MCF 10A (cell line): ENCODE results near the gene SH3TC1. TPM values are rescaled to one million over a fixed set of nuclear protein-coding genes. Genes with fewer than 3 reads are reported as not detected.

Experiments
- BruUV-seq: library from RNA; stranded (reverse); fragments of 400-500 nt; replicated peaks from 2 replicates; lab custom pipeline; 2021; lab: Mats Ljungman, UMichigan
- CTCF ChIA-PET: fragments of 300-600 bp; sonication (Branson Sonifier 250); formaldehyde crosslinking; extraction: SDS; loops from one replicate; lab custom pipeline; 2021; ENCODE audit warnings: antibody characterized with exemption, inconsistent platforms; lab: Yijun Ruan, JAX
- POLR2A ChIA-PET: fragments of 300-600, 350-650 bp; sonication (Branson Sonifier 250); formaldehyde crosslinking; extraction: SDS; loops from one replicate; lab custom pipeline; 2020; ENCODE audit warnings: antibody characterized with exemption, inconsistent platforms; lab: Yijun Ruan, JAX
- DNase-seq: peaks from one replicate; pipeline ENCODE4 v3.0.0-alpha.2; 2018; ENCODE audit not compliant: unreplicated experiment
- H3K27ac Mint-ChIP-seq: one replicate; pipeline ENCODE4 v1.8.0; 2022; ENCODE audit warnings: mild to moderate bottlenecking, low read depth, mixed read lengths; ENCODE audit not compliant: unreplicated experiment
- H3K27me3 Mint-ChIP-seq: one replicate; pipeline ENCODE4 v1.8.0; 2022; ENCODE audit warnings: mixed read lengths; ENCODE audit not compliant: insufficient read depth, unreplicated experiment
- H3K36me3 Mint-ChIP-seq: one replicate; pipeline ENCODE4 v1.8.0; 2022; ENCODE audit warnings: mild to moderate bottlenecking, moderate library complexity, mixed read lengths; ENCODE audit not compliant: insufficient read depth, unreplicated experiment
- H3K4me1 Mint-ChIP-seq: one replicate; pipeline ENCODE4 v1.8.0; 2022; ENCODE audit warnings: mixed read lengths; ENCODE audit not compliant: insufficient read depth, unreplicated experiment
- H3K4me3 Mint-ChIP-seq: one replicate; pipeline ENCODE4 v1.8.0; 2022; ENCODE audit warnings: mild to moderate bottlenecking, moderate library complexity, mixed read lengths; ENCODE audit not compliant: unreplicated experiment
- H3K9me3 Mint-ChIP-seq: one replicate; pipeline ENCODE4 v1.8.0; 2022; ENCODE audit warnings: mixed read lengths; ENCODE audit not compliant: unreplicated experiment
- intact Hi-C: fragments of 100-400 bp; cut with micrococcal nuclease; formaldehyde crosslinking; loops from 2 replicates; pipeline ENCODE4 v1.14.1; 2022
- total RNA-seq: library from RNA; stranded (reverse); gene quantifications from 2 replicates; pipeline ENCODE4 v1.2.3, GENCODE V29; 2022
- TF ChIP-seq, protein P1 (sequence below): fragments of 200-600 bp; IDR thresholded peaks from one replicate; pipeline ENCODE4 v1.8.0; 2022; ENCODE audit warnings: antibody characterized with exemption, mild to moderate bottlenecking; ENCODE audit not compliant: unreplicated experiment

Gene SH3TC1
- total RNA-seq, 1 experiment from 2014 or later, result 28.8 TPM

GRCh38 chr4:8264106-8264505 lies 65.0 kb downstream of the SH3TC1 start:
- ChIA-PET CTCF (interaction anchor here (1.7 kb wide), 1 partner anchor 23 kb away, joined by 9 read pairs; no protein-coding TSS in a partner anchor), POLR2A (no interaction called here)
- peaks cover 13% of the 10 kb centered on the region for H3K27me3 Mint-ChIP-seq
- no peak overlapping the region for H3K4me3 Mint-ChIP-seq
- H3K36me3 Mint-ChIP-seq, result no peaks in the 10 kb centered on the region
- TF ChIP-seq, protein P1, sequence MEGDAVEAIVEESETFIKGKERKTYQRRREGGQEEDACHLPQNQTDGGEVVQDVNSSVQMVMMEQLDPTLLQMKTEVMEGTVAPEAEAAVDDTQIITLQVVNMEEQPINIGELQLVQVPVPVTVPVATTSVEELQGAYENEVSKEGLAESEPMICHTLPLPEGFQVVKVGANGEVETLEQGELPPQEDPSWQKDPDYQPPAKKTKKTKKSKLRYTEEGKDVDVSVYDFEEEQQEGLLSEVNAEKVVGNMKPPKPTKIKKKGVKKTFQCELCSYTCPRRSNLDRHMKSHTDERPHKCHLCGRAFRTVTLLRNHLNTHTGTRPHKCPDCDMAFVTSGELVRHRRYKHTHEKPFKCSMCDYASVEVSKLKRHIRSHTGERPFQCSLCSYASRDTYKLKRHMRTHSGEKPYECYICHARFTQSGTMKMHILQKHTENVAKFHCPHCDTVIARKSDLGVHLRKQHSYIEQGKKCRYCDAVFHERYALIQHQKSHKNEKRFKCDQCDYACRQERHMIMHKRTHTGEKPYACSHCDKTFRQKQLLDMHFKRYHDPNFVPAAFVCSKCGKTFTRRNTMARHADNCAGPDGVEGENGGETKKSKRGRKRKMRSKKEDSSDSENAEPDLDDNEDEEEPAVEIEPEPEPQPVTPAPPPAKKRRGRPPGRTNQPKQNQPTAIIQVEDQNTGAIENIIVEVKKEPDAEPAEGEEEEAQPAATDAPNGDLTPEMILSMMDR, result no peak
- DNase-seq, result no peak
- no TSS peak for BruUV-seq
- intact Hi-C loops, result no loop called here
- H3K27ac Mint-ChIP-seq, result no peak overlapping the region
- H3K4me1 Mint-ChIP-seq, result no peaks in the 10 kb centered on the region
- no peaks in the 10 kb centered on the region for H3K9me3 Mint-ChIP-seq

GRCh38 chr4:8265171-8265929 lies 66.3 kb downstream of the SH3TC1 start:
- H3K27me3 Mint-ChIP-seq, result peaks cover 16% of the 10 kb centered on the region
- intact Hi-C loops, result no loop called here
- no peak overlapping the region for H3K4me3 Mint-ChIP-seq
- no TSS peak for BruUV-seq
- ChIA-PET POLR2A (no interaction called here), CTCF (interaction anchor here (1.0 to 4.0 kb wide), 6 partner anchors 7 to 155 kb away, joined by 3 to 29 read pairs (median 6); no protein-coding TSS in a partner anchor)
- no peak overlapping the region for H3K27ac Mint-ChIP-seq
- no peaks in the 10 kb centered on the region for H3K9me3 Mint-ChIP-seq
- no peak for DNase-seq
- TF ChIP-seq, protein P1, result no peak
- no peaks in the 10 kb centered on the region for H3K4me1 Mint-ChIP-seq
- no peaks in the 10 kb centered on the region for H3K36me3 Mint-ChIP-seq

DNA sequence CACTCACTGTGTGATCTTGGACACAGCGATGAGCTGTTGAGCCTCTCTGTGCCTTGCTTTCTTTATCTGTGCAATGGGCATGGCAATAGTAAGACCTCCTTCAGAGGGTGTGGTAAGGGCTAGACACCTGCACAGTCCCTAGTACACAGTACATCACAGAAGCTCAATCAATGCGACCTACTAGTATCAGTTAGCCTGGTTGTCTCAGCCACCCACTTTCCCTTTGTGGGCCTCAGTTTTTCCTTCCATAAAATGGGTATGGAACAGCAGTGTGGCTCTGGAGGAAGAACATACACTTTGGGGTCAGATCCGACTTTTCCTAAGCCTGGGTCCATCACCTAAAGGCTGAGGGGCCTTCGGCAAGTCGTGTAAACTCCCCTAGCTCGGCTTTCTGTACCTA lies 67.0 kb downstream of the SH3TC1 start:
- intact Hi-C loops, result no loop called here
- TF ChIP-seq, protein P1, result no peak
- Mint-ChIP-seq H3K9me3 (no peaks in the 10 kb centered on the region), H3K36me3 (no peaks in the 10 kb centered on the region), H3K27me3 (peaks cover 23% of the 10 kb centered on the region), H3K4me1 (no peaks in the 10 kb centered on the region), H3K27ac (no peak overlapping the region), H3K4me3 (no peak overlapping the region)
- no TSS peak for BruUV-seq
- no peak for DNase-seq
- POLR2A ChIA-PET, result no interaction called here
- CTCF ChIA-PET, result interaction anchor here (0.6 to 4.0 kb wide), 17 partner anchors 8 to 246 kb away, joined by 3 to 29 read pairs (median 5); no protein-coding TSS in a partner anchor

DNA sequence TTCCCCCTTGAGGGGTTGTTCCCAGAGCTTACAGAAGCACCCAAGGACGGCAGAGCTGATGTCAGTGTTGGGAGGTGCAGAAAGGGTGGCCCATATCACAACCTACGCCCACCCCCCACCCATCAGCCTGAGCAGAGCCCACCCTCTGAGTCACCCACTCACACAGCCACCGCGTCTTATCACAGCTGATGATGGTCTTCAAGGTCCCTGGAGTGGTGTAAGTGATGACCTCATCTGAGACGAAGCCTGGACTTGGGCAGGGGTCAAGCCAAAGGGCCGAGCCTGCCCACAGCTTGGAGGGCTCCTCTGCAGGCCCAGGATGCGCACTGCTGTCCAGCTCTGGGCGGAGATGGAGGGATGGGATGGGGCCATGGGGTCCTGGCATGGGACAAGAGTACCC lies 67.4 kb downstream of the SH3TC1 start:
- H3K27ac Mint-ChIP-seq, result no peak overlapping the region
- no peak overlapping the region for H3K4me3 Mint-ChIP-seq
- no peaks in the 10 kb centered on the region for H3K36me3 Mint-ChIP-seq
- DNase-seq, result no peak
- no TSS peak for BruUV-seq
- TF ChIP-seq, protein P1, result no peak
- intact Hi-C loops, result no loop called here
- no peaks in the 10 kb centered on the region for H3K4me1 Mint-ChIP-seq
- CTCF ChIA-PET, result interaction anchor here (0.5 to 4.0 kb wide), 24 partner anchors 9 to 651 kb away, joined by 3 to 29 read pairs (median 4); no protein-coding TSS in a partner anchor
- peaks cover 27% of the 10 kb centered on the region for H3K27me3 Mint-ChIP-seq
- POLR2A ChIA-PET, result interaction anchor here (0.8 kb wide), 1 partner anchor 174 kb away, joined by 3 read pairs; the partner anchor contains the start of genes ACOX3 and TRMT44
- no peaks in the 10 kb centered on the region for H3K9me3 Mint-ChIP-seq
